HepG2 (cell line): ENCODE measurements around the gene CCSER2.

Experiments used
- ZMAT3 ChIP-seq: sonication (generic); formaldehyde crosslinking; conservative IDR thresholded peaks from 2 replicates; pipeline ENCODE4 v1.7.0; 2021; ENCODE audit warnings: missing genetic modification reagents
- TF ChIP-seq, protein P1 (sequence below): IDR thresholded peaks from 2 replicates; pipeline ENCODE4 v1.6.1; 2016; ENCODE audit warnings: low read depth, missing genetic modification reagents, missing compliant biosample characterization

DNA sequence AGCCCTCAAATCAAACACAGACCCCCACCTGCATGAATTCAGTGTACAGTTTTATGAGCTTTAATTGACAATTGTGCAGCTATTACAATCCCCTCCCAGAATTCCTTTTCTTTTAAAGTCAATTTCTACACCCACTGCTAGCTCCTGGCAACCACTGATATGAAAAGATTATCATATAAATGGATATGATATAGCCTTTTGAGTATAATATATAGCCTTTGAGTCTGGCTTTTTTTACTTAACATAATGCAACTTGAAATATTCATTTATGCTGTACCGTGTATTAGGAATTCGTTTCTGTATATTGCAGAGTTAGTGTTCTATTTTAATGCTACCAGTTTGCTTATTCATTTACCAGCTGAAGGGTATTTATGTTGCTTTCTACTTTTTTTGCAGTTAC lies 127.7 kb downstream of the CCSER2 start:
- no peak for TF ChIP-seq ZMAT3
- TF ChIP-seq, protein P1, sequence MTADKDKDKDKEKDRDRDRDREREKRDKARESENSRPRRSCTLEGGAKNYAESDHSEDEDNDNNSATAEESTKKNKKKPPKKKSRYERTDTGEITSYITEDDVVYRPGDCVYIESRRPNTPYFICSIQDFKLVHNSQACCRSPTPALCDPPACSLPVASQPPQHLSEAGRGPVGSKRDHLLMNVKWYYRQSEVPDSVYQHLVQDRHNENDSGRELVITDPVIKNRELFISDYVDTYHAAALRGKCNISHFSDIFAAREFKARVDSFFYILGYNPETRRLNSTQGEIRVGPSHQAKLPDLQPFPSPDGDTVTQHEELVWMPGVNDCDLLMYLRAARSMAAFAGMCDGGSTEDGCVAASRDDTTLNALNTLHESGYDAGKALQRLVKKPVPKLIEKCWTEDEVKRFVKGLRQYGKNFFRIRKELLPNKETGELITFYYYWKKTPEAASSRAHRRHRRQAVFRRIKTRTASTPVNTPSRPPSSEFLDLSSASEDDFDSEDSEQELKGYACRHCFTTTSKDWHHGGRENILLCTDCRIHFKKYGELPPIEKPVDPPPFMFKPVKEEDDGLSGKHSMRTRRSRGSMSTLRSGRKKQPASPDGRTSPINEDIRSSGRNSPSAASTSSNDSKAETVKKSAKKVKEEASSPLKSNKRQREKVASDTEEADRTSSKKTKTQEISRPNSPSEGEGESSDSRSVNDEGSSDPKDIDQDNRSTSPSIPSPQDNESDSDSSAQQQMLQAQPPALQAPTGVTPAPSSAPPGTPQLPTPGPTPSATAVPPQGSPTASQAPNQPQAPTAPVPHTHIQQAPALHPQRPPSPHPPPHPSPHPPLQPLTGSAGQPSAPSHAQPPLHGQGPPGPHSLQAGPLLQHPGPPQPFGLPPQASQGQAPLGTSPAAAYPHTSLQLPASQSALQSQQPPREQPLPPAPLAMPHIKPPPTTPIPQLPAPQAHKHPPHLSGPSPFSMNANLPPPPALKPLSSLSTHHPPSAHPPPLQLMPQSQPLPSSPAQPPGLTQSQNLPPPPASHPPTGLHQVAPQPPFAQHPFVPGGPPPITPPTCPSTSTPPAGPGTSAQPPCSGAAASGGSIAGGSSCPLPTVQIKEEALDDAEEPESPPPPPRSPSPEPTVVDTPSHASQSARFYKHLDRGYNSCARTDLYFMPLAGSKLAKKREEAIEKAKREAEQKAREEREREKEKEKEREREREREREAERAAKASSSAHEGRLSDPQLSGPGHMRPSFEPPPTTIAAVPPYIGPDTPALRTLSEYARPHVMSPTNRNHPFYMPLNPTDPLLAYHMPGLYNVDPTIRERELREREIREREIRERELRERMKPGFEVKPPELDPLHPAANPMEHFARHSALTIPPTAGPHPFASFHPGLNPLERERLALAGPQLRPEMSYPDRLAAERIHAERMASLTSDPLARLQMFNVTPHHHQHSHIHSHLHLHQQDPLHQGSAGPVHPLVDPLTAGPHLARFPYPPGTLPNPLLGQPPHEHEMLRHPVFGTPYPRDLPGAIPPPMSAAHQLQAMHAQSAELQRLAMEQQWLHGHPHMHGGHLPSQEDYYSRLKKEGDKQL: no peak
